Measurements from ENCODE around the gene ITGAV. TPM values are rescaled to one million over a fixed set of nuclear protein-coding genes. Genes with fewer than 3 reads are reported as not detected.

Gene ITGAV
- total and polyA plus RNA-seq, 4 donors = 27.9 to 146 (median 88.9) TPM

DNA sequence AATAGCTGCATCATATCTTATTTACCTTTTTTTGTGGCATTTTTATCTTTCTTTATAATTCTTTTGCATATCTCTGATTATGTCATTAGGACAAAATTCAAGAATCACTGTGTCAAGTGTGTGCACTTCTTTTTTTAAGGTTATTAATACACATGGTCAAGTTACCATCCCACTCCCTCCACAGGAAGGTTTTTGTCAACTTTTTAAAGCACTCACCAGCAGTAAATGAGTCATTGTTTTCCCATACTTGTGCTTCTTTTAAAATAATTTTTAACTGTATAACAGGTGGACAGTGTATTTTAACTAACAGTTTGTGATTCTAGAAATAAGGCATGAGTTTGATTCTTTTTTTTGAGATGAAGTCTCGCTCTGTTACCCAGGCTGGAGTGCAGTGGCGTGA lies 58.3 kb downstream of the ITGAV start:
- H3K27me3 ChIP-seq (ENCODE audit: control insufficient read depth in 1 of 2, insufficient read depth in 2 of 2, low read length in 1 of 2) = no peaks in the 10 kb centered on the region
- DNase-seq = no peak
- 92 to 93% methylated on average over 2 of the region's 2 CpGs for whole genome bisulfite sequencing, 2 donors
- ATAC-seq (ENCODE audit: low FRiP score) = no peak
- no peak overlapping the region for H3K27ac ChIP-seq (ENCODE audit: low read depth in 1 of 2, low read length in 2 of 2)
- H3K4me1 ChIP-seq (ENCODE audit: control insufficient read depth in 1 of 2, insufficient read depth in 2 of 2, low read length in 2 of 2) = no peaks in the 10 kb centered on the region
- peaks cover 4 to 8% of the 10 kb centered on the region in 2 donors for H3K36me3 ChIP-seq (ENCODE audit: control insufficient read depth in 1 of 2, insufficient read depth in 2 of 2, low read length in 1 of 2)
- H3K9me3 ChIP-seq (ENCODE audit: control insufficient read depth, low read length) = no peaks in the 10 kb centered on the region
- intact Hi-C loops (cut with DNase I) = loop anchor here in 1 of 2 donors (10.0 kb wide), 1 partner anchor 53 kb away; the partner anchor contains the start of gene ITGAV
- no peak overlapping the region for H3K4me3 ChIP-seq (ENCODE audit: low read length in 2 of 2)

DNA sequence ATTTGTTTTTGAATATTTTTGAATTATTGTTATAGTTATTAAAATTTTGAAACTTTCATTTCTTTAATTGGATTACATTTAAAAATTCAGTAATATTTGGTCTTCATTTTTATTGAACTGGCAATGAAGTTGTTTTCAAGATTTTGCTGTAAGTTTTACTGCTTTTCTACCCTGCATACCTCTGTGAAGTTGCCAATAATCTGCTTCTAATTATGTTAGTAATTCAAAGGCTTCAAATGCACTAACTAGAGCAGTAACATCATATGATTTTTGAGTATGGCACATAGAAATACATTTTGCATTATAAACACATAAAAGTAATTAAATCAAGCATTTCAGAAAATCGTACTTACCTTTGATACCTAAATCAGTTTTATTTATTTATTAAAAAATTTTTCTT lies 63.7 kb downstream of the ITGAV start:
- Histone ChIP-seq H3K27me3 (ENCODE audit: control insufficient read depth in 1 of 2, insufficient read depth in 2 of 2, low read length in 1 of 2) (no peaks in the 10 kb centered on the region), H3K9me3 (ENCODE audit: control insufficient read depth, low read length) (no peaks in the 10 kb centered on the region), H3K4me3 (ENCODE audit: low read length in 2 of 2) (no peak overlapping the region), H3K36me3 (ENCODE audit: control insufficient read depth in 1 of 2, insufficient read depth in 2 of 2, low read length in 1 of 2) (peaks cover 0 to 3% of the 10 kb centered on the region in 2 donors), H3K4me1 (ENCODE audit: control insufficient read depth in 1 of 2, insufficient read depth in 2 of 2, low read length in 2 of 2) (no peaks in the 10 kb centered on the region), H3K27ac (ENCODE audit: low read depth in 1 of 2, low read length in 2 of 2) (no peak overlapping the region)
- 97 to 98% methylated on average over 1 of the region's 1 CpG for WGBS, 2 donors
- intact Hi-C loops (cut with DNase I) = no loop called here
- DNase-seq = no peak
- ATAC-seq (ENCODE audit: low FRiP score) = no peak

DNA sequence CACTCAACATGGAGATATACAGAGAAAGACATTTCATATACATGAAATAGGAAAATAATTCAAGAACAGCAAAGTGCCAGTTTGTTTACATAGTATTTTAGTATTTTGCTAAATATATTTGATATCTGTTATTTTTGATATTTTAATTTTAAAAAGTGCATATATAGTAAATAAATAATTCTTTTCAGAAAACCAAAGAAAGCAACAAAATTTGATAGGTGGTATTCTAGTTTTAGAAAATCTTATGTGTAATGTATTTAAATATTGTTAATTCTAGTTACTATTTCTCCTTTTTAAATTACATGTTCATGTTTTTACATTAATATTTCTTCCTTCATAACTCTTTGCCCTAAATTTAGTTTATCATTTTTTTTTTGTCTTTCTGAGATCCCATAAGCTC lies 69.5 kb downstream of the ITGAV start:
- no peak overlapping the region for H3K27ac ChIP-seq (ENCODE audit: low read depth in 1 of 2, low read length in 2 of 2)
- intact Hi-C loops (cut with DNase I) = no loop called here
- H3K9me3 ChIP-seq (ENCODE audit: control insufficient read depth, low read length) = no peaks in the 10 kb centered on the region
- ATAC-seq (ENCODE audit: low FRiP score) (no peak), DNase-seq (no peak)
- no peaks in the 10 kb centered on the region for H3K27me3 ChIP-seq (ENCODE audit: control insufficient read depth in 1 of 2, insufficient read depth in 2 of 2, low read length in 1 of 2)
- H3K4me3 ChIP-seq (ENCODE audit: low read length in 2 of 2) = no peak overlapping the region
- no peaks in the 10 kb centered on the region for H3K4me1 ChIP-seq (ENCODE audit: control insufficient read depth in 1 of 2, insufficient read depth in 2 of 2, low read length in 2 of 2)
- peaks cover 0 to 3% of the 10 kb centered on the region in 2 donors for H3K36me3 ChIP-seq (ENCODE audit: control insufficient read depth in 1 of 2, insufficient read depth in 2 of 2, low read length in 1 of 2)

DNA sequence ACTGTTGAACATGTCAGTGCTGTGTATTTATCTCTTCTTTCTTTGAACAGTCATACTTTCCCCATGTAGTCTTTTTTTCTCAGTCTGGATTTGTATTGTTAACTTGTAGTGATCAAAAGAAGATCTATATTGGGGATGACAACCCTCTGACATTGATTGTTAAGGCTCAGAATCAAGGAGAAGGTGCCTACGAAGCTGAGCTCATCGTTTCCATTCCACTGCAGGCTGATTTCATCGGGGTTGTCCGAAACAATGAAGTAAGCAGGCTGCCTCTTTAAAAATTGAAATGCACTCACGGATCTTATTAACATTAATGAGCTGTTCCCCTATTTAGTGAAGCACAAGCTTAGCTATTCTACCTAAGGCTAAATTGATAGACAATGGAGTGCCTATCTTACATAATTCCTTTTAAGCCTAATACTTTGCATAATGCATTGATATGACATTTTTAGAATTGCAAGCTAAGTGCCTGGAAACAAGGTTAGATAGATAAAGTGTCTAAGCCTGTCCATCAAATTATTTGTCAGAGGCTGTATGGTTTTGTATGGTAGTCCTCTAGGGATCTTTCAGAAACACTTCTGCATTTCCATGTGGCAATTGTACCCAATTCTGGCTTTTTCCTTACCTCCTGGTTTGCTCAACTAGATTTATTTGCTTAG lies 74.7 kb downstream of the ITGAV start:
- 93 to 94% methylated on average over 5 of the region's 5 CpGs for WGBS, 2 donors
- Histone ChIP-seq H3K27ac (ENCODE audit: low read depth in 1 of 2, low read length in 2 of 2) (no peak overlapping the region), H3K9me3 (ENCODE audit: control insufficient read depth, low read length) (no peaks in the 10 kb centered on the region), H3K36me3 (ENCODE audit: control insufficient read depth in 1 of 2, insufficient read depth in 2 of 2, low read length in 1 of 2) (peaks cover 2 to 9% of the 10 kb centered on the region in 2 donors), H3K27me3 (ENCODE audit: control insufficient read depth in 1 of 2, insufficient read depth in 2 of 2, low read length in 1 of 2) (no peaks in the 10 kb centered on the region), H3K4me1 (ENCODE audit: control insufficient read depth in 1 of 2, insufficient read depth in 2 of 2, low read length in 2 of 2) (no peaks in the 10 kb centered on the region), H3K4me3 (ENCODE audit: low read length in 2 of 2) (no peak overlapping the region)
- ATAC-seq (ENCODE audit: low FRiP score) (no peak), DNase-seq (no peak)
- intact Hi-C loops (cut with DNase I) = no loop called here

DNA sequence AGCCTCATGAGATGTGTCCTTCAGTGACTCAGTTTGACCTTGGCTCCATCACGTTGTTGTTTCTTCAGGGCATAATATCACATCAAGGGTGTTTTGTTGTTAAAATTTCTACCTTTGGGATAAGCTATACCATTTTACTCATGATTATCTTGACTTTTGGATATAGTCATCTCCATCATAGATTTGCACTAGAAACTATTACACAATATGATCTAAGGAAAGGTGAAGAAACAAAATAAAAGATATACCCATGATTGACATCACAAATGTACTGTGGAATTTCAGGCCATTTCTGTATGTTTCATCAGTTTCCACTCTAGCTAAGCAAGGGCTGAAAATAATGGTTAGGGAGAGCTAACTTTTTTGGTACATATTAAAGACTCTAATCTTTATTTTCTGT lies 79.3 kb downstream of the ITGAV start:
- intact Hi-C loops (cut with DNase I) = no loop called here
- Histone ChIP-seq H3K27ac (ENCODE audit: low read depth in 1 of 2, low read length in 2 of 2) (no peak overlapping the region), H3K4me3 (ENCODE audit: low read length in 2 of 2) (no peak overlapping the region), H3K27me3 (ENCODE audit: control insufficient read depth in 1 of 2, insufficient read depth in 2 of 2, low read length in 1 of 2) (no peaks in the 10 kb centered on the region), H3K36me3 (ENCODE audit: control insufficient read depth in 1 of 2, insufficient read depth in 2 of 2, low read length in 1 of 2) (peaks cover 5 to 21% of the 10 kb centered on the region in 2 donors), H3K4me1 (ENCODE audit: control insufficient read depth in 1 of 2, insufficient read depth in 2 of 2, low read length in 2 of 2) (no peaks in the 10 kb centered on the region), H3K9me3 (ENCODE audit: control insufficient read depth, low read length) (no peaks in the 10 kb centered on the region)
- no peak for DNase-seq
- no peak for ATAC-seq (ENCODE audit: low FRiP score)
- 87 to 90% methylated on average over 1 of the region's 1 CpG for WGBS, 2 donors

DNA sequence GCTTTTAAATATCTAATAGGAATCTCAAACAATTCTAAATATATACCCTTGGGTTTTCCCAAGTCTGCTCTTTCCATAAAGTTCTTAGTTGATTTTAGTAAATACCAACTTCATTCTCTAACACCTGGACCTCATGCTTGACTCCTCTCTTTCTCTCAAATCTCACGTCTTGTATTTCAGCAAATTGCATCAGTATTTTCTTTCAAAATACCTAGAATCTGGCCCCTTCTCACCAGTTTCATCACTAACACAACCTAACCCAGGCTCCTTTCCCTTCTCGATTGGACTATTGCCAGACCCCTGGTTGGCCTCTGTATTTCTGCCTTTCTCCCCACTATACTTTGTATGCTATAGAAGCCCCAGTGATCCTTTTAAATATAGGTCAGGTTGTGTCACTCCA lies 81.0 kb downstream of the ITGAV start:
- DNase-seq (no peak), ATAC-seq (ENCODE audit: low FRiP score) (no peak)
- peaks cover 4 to 21% of the 10 kb centered on the region in 2 donors for H3K36me3 ChIP-seq (ENCODE audit: control insufficient read depth in 1 of 2, insufficient read depth in 2 of 2, low read length in 1 of 2)
- no peak overlapping the region for H3K4me3 ChIP-seq (ENCODE audit: low read length in 2 of 2)
- no peaks in the 10 kb centered on the region for H3K9me3 ChIP-seq (ENCODE audit: control insufficient read depth, low read length)
- H3K4me1 ChIP-seq (ENCODE audit: control insufficient read depth in 1 of 2, insufficient read depth in 2 of 2, low read length in 2 of 2) = no peaks in the 10 kb centered on the region
- H3K27me3 ChIP-seq (ENCODE audit: control insufficient read depth in 1 of 2, insufficient read depth in 2 of 2, low read length in 1 of 2) = no peaks in the 10 kb centered on the region
- intact Hi-C loops (cut with DNase I) = no loop called here
- no peak overlapping the region for H3K27ac ChIP-seq (ENCODE audit: low read depth in 1 of 2, low read length in 2 of 2)
- WGBS, 2 donors = 88 to 91% methylated on average over 2 of the region's 2 CpGs

DNA sequence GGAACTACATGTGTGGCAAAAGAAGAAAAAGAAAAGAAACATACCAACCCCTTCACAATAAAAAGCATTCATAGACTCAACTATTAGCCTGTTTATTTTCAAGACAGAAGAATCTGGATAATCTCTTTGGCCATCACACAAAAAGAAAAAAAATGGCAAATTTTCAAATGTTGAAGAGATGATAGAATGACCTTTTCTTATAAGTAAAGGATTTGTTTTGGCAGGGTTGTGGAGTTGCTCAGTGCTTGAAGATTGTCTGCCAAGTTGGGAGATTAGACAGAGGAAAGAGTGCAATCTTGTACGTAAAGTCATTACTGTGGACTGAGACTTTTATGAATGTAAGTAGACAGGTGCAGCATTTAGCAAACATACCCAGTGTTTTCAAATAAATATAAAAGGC lies 85.5 kb downstream of the ITGAV start:
- no peak for DNase-seq
- ATAC-seq (ENCODE audit: low FRiP score) = no peak
- peaks cover 4 to 11% of the 10 kb centered on the region in 2 donors for H3K36me3 ChIP-seq (ENCODE audit: control insufficient read depth in 1 of 2, insufficient read depth in 2 of 2, low read length in 1 of 2)
- no peaks in the 10 kb centered on the region for H3K27me3 ChIP-seq (ENCODE audit: control insufficient read depth in 1 of 2, insufficient read depth in 2 of 2, low read length in 1 of 2)
- no peaks in the 10 kb centered on the region for H3K4me1 ChIP-seq (ENCODE audit: control insufficient read depth in 1 of 2, insufficient read depth in 2 of 2, low read length in 2 of 2)
- H3K9me3 ChIP-seq (ENCODE audit: control insufficient read depth, low read length) = no peaks in the 10 kb centered on the region
- H3K4me3 ChIP-seq (ENCODE audit: low read length in 2 of 2) = no peak overlapping the region
- 10 to 19% methylated on average over 1 of the region's 1 CpG for whole genome bisulfite sequencing, 2 donors
- intact Hi-C loops (cut with DNase I) = no loop called here
- no peak overlapping the region for H3K27ac ChIP-seq (ENCODE audit: low read depth in 1 of 2, low read length in 2 of 2)

DNA sequence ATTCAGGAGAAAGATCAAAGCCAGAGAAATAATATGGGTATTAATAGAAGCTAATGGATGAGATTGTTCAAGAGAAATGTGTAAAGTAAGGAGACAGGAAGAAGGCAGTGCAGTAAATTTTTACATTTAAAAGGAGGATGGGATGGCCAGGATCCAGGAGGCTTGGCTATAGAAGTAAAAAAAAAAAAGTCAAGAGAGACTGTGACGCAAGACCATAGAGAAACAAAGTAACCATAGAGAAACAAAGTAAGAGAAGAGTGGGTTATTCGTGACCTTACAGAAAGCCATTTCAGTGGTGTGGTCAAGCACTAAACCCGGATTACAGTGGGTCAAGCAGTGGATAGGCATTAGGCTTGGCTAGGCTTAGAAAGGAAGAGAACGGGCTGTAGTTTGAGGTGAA lies 93.5 kb downstream of the ITGAV start:
- DNase-seq (no peak), ATAC-seq (ENCODE audit: low FRiP score) (no peak)
- Histone ChIP-seq H3K4me3 (ENCODE audit: low read length in 2 of 2) (no peak overlapping the region), H3K9me3 (ENCODE audit: control insufficient read depth, low read length) (no peaks in the 10 kb centered on the region), H3K4me1 (ENCODE audit: control insufficient read depth in 1 of 2, insufficient read depth in 2 of 2, low read length in 2 of 2) (no peaks in the 10 kb centered on the region), H3K27me3 (ENCODE audit: control insufficient read depth in 1 of 2, insufficient read depth in 2 of 2, low read length in 1 of 2) (no peaks in the 10 kb centered on the region), H3K36me3 (ENCODE audit: control insufficient read depth in 1 of 2, insufficient read depth in 2 of 2, low read length in 1 of 2) (no peaks in the 10 kb centered on the region), H3K27ac (ENCODE audit: low read depth in 1 of 2, low read length in 2 of 2) (no peak overlapping the region)
- intact Hi-C loops (cut with DNase I) = no loop called here
- 55 to 63% methylated on average over 4 of the region's 4 CpGs for WGBS, 2 donors

DNA sequence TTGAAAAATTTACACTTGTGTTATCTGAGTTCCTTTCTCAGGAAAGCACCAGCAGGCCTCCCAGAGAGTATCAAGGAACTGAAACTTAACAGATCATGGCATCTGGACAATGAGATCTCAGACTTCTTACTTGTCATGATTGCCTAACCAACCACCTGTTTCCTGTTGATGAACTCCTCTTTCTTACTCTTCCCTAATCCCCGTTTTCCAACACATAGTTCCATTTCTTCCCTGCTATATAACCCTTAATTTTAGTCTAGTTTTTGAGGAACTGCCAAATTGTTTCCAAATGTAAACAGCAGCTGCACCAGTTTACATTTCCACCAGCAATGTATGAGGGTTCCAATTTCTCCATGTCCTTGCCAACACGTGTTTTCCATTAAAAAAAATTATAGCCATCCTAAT lies 98.0 kb downstream of the ITGAV start:
- H3K27me3 ChIP-seq (ENCODE audit: control insufficient read depth in 1 of 2, insufficient read depth in 2 of 2, low read length in 1 of 2) = no peaks in the 10 kb centered on the region
- H3K27ac ChIP-seq (ENCODE audit: low read depth in 1 of 2, low read length in 2 of 2) = no peak overlapping the region
- H3K9me3 ChIP-seq (ENCODE audit: control insufficient read depth, low read length) = no peaks in the 10 kb centered on the region
- DNase-seq = no peak
- H3K4me3 ChIP-seq (ENCODE audit: low read length in 2 of 2) = no peak overlapping the region
- 83 to 89% methylated on average over 2 of the region's 2 CpGs for WGBS, 2 donors
- intact Hi-C loops (cut with DNase I) = no loop called here
- H3K4me1 ChIP-seq (ENCODE audit: control insufficient read depth in 1 of 2, insufficient read depth in 2 of 2, low read length in 2 of 2) = no peaks in the 10 kb centered on the region
- H3K36me3 ChIP-seq (ENCODE audit: control insufficient read depth in 1 of 2, insufficient read depth in 2 of 2, low read length in 1 of 2) = no peaks in the 10 kb centered on the region
- no peak for ATAC-seq (ENCODE audit: low FRiP score)

Data from aorta (tissue), 5 donors.